Caco-2 (cell line): ENCODE results near the gene FAN1. TPM values are rescaled to one million over a fixed set of nuclear protein-coding genes. Genes with fewer than 3 reads are reported as not detected.

ENCODE experiments used
- BruUV-seq: library from RNA; stranded (reverse); fragments of 400-500 nt; replicated peaks from 2 replicates; lab custom pipeline; 2021; lab: Mats Ljungman, UMichigan
- CTCF ChIA-PET: fragments of 300-600 bp; sonication (Branson Sonifier 250); formaldehyde crosslinking; loops from one replicate; lab custom pipeline; 2022; ENCODE audit warnings: antibody characterized with exemption; lab: Charles Lee
- POLR2A ChIA-PET: fragments of 300-600 bp; sonication (Branson Sonifier 250); formaldehyde crosslinking; loops from one replicate; lab custom pipeline; 2022; ENCODE audit warnings: antibody characterized with exemption; lab: Charles Lee
- DNase-seq, 2 experiments: peaks; one replicate each; pipeline versions ENCODE4 v3.0.0 to v3.0.0-alpha.2; 2020 to 2022
- H3K27me3 ChIP-seq: replicated peaks from 2 replicates; pipeline ENCODE4 v1.6.0; 2011; ENCODE audit warnings: low read length; ENCODE audit not compliant: control insufficient read depth, insufficient read depth
- H3K36me3 ChIP-seq: 2 replicates; pipeline ENCODE4 v1.5.1; 2011; ENCODE audit warnings: low read length; ENCODE audit not compliant: control insufficient read depth, insufficient read depth
- H3K4me1 ChIP-seq: fragments of 250-450 bp; sonication (Bioruptor Pico); 2 replicates; pipeline ENCODE4 v1.5.1; 2020; ENCODE audit warnings: mild to moderate bottlenecking
- H3K4me3 ChIP-seq: 2 replicates; pipeline ENCODE4 v1.5.1; 2011; ENCODE audit warnings: low read depth, mild to moderate bottlenecking, control low read depth, low read length
- H3K9me3 ChIP-seq: fragments of 250-450 bp; sonication (Bioruptor Pico); 2 replicates; pipeline ENCODE4 v1.5.1; 2020; ENCODE audit warnings: mild to moderate bottlenecking, moderate library complexity
- H3K27ac Mint-ChIP-seq: one replicate; pipeline ENCODE4 v1.8.0; 2022; ENCODE audit warnings: mixed read lengths; ENCODE audit not compliant: unreplicated experiment
- H3K27me3 Mint-ChIP-seq: one replicate; pipeline ENCODE4 v1.8.0; 2022; ENCODE audit warnings: mixed read lengths; ENCODE audit not compliant: insufficient read depth, unreplicated experiment
- H3K36me3 Mint-ChIP-seq: one replicate; pipeline ENCODE4 v1.8.0; 2022; ENCODE audit warnings: mild to moderate bottlenecking, mixed read lengths; ENCODE audit not compliant: insufficient read depth, unreplicated experiment
- H3K4me1 Mint-ChIP-seq: one replicate; pipeline ENCODE4 v1.8.0; 2022; ENCODE audit warnings: low read depth, mixed read lengths; ENCODE audit not compliant: unreplicated experiment
- H3K4me3 Mint-ChIP-seq: one replicate; pipeline ENCODE4 v1.8.0; 2022; ENCODE audit warnings: mild to moderate bottlenecking, moderate library complexity, mixed read lengths; ENCODE audit not compliant: unreplicated experiment
- H3K9me3 Mint-ChIP-seq: one replicate; pipeline ENCODE4 v1.8.0; 2022; ENCODE audit warnings: mixed read lengths; ENCODE audit not compliant: unreplicated experiment
- CTCF ChIP-seq, 2 experiments: fragments of 200-600 bp in 1 of 2; IDR thresholded peaks; 1 replicate in 1 of 2; 2 replicates in 1 of 2; pipeline versions ENCODE4 v1.5.1 to v1.8.0; 2011 to 2022; ENCODE audit warnings: antibody characterized with exemption in 1 of 2, control low read depth in 1 of 2, inconsistent platforms in 1 of 2, low read depth in 1 of 2, low read length in 1 of 2, mild to moderate bottlenecking in 1 of 2, moderate library complexity in 1 of 2; ENCODE audit not compliant: insufficient read depth in 1 of 2, severe bottlenecking in 1 of 2, unreplicated experiment in 1 of 2
- intact Hi-C: fragments of 100-400 bp; cut with micrococcal nuclease; formaldehyde crosslinking; loops from one replicate; pipeline ENCODE4 v1.10.0; 2022; ENCODE audit not compliant: unreplicated experiment
- total RNA-seq: library from RNA; stranded (reverse); gene quantifications from 2 replicates; pipeline ENCODE4 v1.2.3, GENCODE V29; 2022

The FAN1 gene
- total RNA-seq, 1 experiment from 2014 or later = 26.6 TPM

GRCh38 chr15:30973379-30973778 lies 69.7 kb downstream of the FAN1 start:
- Mint-ChIP-seq H3K9me3 (peaks cover 6% of the 10 kb centered on the region), H3K4me3 (no peak overlapping the region), H3K4me1 (peaks cover 17% of the 10 kb centered on the region), H3K27ac (no peak overlapping the region), H3K27me3 (no peaks in the 10 kb centered on the region), H3K36me3 (peaks cover 24% of the 10 kb centered on the region)
- peaks cover 3% of the 10 kb centered on the region; the same call in 1 of the 2 replicates for H3K4me1 ChIP-seq
- POLR2A ChIA-PET = no interaction called here
- intact Hi-C loops = no loop called here
- H3K36me3 ChIP-seq = no peaks in the 10 kb centered on the region
- no peak overlapping the region for H3K4me3 ChIP-seq
- no peaks in the 10 kb centered on the region for H3K27me3 ChIP-seq
- CTCF ChIA-PET = no interaction called here
- no peak for TF ChIP-seq CTCF (IDR thresholded peaks at IDR 0.05; ENCODE audit: insufficient read depth in 1 of 2, low read depth in 1 of 2, low read length in 1 of 2, severe bottlenecking in 1 of 2, unreplicated experiment in 1 of 2)
- BruUV-seq = no TSS peak
- H3K9me3 ChIP-seq = no peaks in the 10 kb centered on the region
- no peak for DNase-seq

- CTCF ChIA-PET = no interaction called here
- Histone ChIP-seq H3K27me3 (no peaks in the 10 kb centered on the region), H3K9me3 (no peaks in the 10 kb centered on the region), H3K4me1 (peaks cover 5% of the 10 kb centered on the region; the same call in 1 of the 2 replicates), H3K36me3 (no peaks in the 10 kb centered on the region), H3K4me3 (no peak overlapping the region)
- POLR2A ChIA-PET = no interaction called here
- intact Hi-C loops = no loop called here
- BruUV-seq = no TSS peak
- TF ChIP-seq CTCF (IDR thresholded peaks at IDR 0.05; ENCODE audit: insufficient read depth in 1 of 2, low read depth in 1 of 2, low read length in 1 of 2, severe bottlenecking in 1 of 2, unreplicated experiment in 1 of 2) = no peak
- peaks cover 6% of the 10 kb centered on the region for H3K9me3 Mint-ChIP-seq
- peaks cover 28% of the 10 kb centered on the region for H3K36me3 Mint-ChIP-seq
- no peak overlapping the region for H3K4me3 Mint-ChIP-seq
- DNase-seq = no peak
- H3K27ac Mint-ChIP-seq = no peak overlapping the region
- H3K27me3 Mint-ChIP-seq = no peaks in the 10 kb centered on the region
- H3K4me1 Mint-ChIP-seq = peaks cover 17% of the 10 kb centered on the region
These were observed 70.4 kb downstream of the FAN1 start for GRCh38 chr15:30974112-30974511.

GRCh38 chr15:30978328-30978727 lies 74.6 kb downstream of the FAN1 start:
- Histone ChIP-seq H3K27me3 (no peaks in the 10 kb centered on the region), H3K4me3 (no peak overlapping the region), H3K36me3 (peaks cover 1% of the 10 kb centered on the region), H3K9me3 (no peaks in the 10 kb centered on the region), H3K4me1 (peaks cover 5% of the 10 kb centered on the region; the same call in 1 of the 2 replicates)
- Mint-ChIP-seq H3K36me3 (peaks cover 43% of the 10 kb centered on the region), H3K27me3 (no peaks in the 10 kb centered on the region), H3K4me3 (no peak overlapping the region), H3K4me1 (peaks cover 6% of the 10 kb centered on the region), H3K27ac (no peak overlapping the region), H3K9me3 (no peaks in the 10 kb centered on the region)
- POLR2A ChIA-PET = no interaction called here
- TF ChIP-seq CTCF (IDR thresholded peaks at IDR 0.05; ENCODE audit: insufficient read depth in 1 of 2, low read depth in 1 of 2, low read length in 1 of 2, severe bottlenecking in 1 of 2, unreplicated experiment in 1 of 2) = no peak
- intact Hi-C loops = no loop called here
- no TSS peak for BruUV-seq
- DNase-seq = no peak
- CTCF ChIA-PET = interaction anchor here (1.1 to 1.2 kb wide), 2 partner anchors 56 to 151 kb away, joined by 3 to 4 read pairs; no protein-coding TSS in a partner anchor
